ENCODE data around the gene ZNF79. TPM values are rescaled to one million over a fixed set of nuclear protein-coding genes. Genes with fewer than 3 reads are reported as not detected.

The ZNF79 gene
- total and polyA plus RNA-seq, 2 experiments from 2014 or later, result 2.2 to 6.3 TPM

- Mint-ChIP-seq H3K27me3 (ENCODE audit: insufficient read depth, low read depth, poor library complexity) (peaks cover 8% of the 10 kb centered on the region), H3K36me3 (ENCODE audit: low read depth) (no peaks in the 10 kb centered on the region)
- TF ChIP-seq POLR2AphosphoS5 (IDR thresholded peaks at IDR 0.05; ENCODE audit: low read depth) (no peak), NANOG (IDR thresholded peaks at IDR 0.05; ENCODE audit: borderline replicate concordance) (no peak), JUNB (IDR thresholded peaks at IDR 0.05; ENCODE audit: unreplicated experiment) (no peak), STAT1 (IDR thresholded peaks at IDR 0.05; ENCODE audit: unreplicated experiment) (no peak), EZH2phosphoT487 (IDR thresholded peaks at IDR 0.05; ENCODE audit: unreplicated experiment) (no peak), CTCF (conservative IDR thresholded peaks at IDR 0.05; ENCODE audit: low read depth in 2 of 2) (no peak), ZNF462 (CRISPR knock-in tag; IDR thresholded peaks at IDR 0.05) (no peak)
Observed at GRCh38 chr9:127380479-127380878, 43.7 kb upstream of the ZNF79 start.

More at GRCh38 chr9:127380479-127380878, 43.7 kb upstream of the ZNF79 start:
- Histone ChIP-seq H3K79me2 (replicated peaks; ENCODE audit: insufficient read depth) (no peaks in the 10 kb centered on the region), H3K4me2 (no peak overlapping the region), H3K27me3 (ENCODE audit: insufficient read depth) (no peaks in the 10 kb centered on the region), H4K20me1 (replicated peaks; ENCODE audit: insufficient read depth) (no peaks in the 10 kb centered on the region; the same call in 1 of the 2 replicates), H3K36me3 (ENCODE audit: insufficient read depth) (no peaks in the 10 kb centered on the region), H3K27ac (ENCODE audit: low read depth) (no peak overlapping the region), H3F3A (replicated peaks; ENCODE audit: low read depth) (0 out of 2 replicates have a peak, but pooled peaks cover 2% of the 10 kb centered on the region), H2AFZ (no peak overlapping the region), H3K4me3 (no peak overlapping the region), H3K9me2 (ENCODE audit: insufficient read depth) (0 out of 2 replicates have a peak, but pooled peaks cover 4% of the 10 kb centered on the region), H3K4me1 (ENCODE audit: insufficient read depth) (no peaks in the 10 kb centered on the region)
- H3K27ac Mint-ChIP-seq, result no peak overlapping the region
- no peak overlapping the region for H3K4me3 Mint-ChIP-seq
- no peak for DNase-seq (ENCODE audit: low spot score)
- ATAC-seq, result no peak
- no peaks in the 10 kb centered on the region for H3K9me3 Mint-ChIP-seq
- no peaks in the 10 kb centered on the region for H3K4me1 Mint-ChIP-seq

Data from GM23338 (cell line).